ENCODE results near the gene ZCWPW1. TPM values are rescaled to one million over a fixed set of nuclear protein-coding genes. Genes with fewer than 3 reads are reported as not detected.

Gene ZCWPW1
- polyA plus RNA-seq, 3 donors: 3.5 to 9.6 (median 5.5) TPM

DNA sequence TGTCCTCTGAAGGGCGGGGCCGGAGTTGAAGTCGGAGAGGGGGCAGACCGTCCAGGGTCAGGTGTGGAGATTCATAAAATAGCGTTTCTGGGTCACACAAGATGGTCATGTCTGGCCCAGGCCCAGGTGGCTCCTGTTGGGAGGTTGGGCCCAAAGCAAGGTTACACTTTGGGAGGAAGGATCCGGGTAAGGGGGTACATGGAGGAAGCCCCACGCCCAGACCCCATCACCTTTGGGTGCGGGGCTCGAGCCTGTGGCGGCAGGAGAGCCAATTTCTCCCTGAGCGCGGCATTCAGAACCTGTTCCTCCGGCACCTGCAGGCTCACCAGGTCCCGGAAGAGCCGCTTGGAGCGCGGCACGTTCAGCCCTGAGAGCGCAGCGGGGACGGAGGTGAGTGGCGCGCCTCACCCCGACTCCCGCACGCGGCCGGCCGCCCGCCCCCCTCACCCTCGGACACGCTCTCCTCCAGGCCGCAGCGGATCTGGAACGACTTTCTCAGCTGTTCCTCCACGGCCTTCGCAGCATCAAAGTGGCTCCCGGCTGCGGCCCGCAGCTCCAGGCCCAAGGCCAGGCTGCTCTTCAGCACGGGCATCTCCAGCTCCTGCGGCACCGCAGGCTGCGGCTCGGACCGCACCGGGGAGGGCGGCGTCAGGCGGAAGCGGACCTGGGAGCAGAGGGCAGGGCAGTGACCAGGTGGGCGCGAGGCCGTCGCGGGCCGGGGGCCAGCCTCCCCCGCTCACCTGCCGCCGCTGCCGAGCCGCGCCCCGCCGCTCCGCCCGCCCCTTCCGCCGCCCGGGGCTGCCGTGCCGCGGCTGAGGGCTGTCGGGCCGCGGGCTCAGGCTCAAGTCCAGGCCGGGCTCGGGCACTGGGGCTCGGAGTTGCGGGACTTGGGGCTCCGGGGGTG is 7.2 kb upstream of the ZCWPW1 start:
- H3K27ac ChIP-seq (ENCODE audit: low read depth, low read length): peak overlapping the region; percentile 83
- 1 to 2% (median 1%) methylated on average over 64 to 81 of the region's 81 CpGs for WGBS, 3 donors

DNA sequence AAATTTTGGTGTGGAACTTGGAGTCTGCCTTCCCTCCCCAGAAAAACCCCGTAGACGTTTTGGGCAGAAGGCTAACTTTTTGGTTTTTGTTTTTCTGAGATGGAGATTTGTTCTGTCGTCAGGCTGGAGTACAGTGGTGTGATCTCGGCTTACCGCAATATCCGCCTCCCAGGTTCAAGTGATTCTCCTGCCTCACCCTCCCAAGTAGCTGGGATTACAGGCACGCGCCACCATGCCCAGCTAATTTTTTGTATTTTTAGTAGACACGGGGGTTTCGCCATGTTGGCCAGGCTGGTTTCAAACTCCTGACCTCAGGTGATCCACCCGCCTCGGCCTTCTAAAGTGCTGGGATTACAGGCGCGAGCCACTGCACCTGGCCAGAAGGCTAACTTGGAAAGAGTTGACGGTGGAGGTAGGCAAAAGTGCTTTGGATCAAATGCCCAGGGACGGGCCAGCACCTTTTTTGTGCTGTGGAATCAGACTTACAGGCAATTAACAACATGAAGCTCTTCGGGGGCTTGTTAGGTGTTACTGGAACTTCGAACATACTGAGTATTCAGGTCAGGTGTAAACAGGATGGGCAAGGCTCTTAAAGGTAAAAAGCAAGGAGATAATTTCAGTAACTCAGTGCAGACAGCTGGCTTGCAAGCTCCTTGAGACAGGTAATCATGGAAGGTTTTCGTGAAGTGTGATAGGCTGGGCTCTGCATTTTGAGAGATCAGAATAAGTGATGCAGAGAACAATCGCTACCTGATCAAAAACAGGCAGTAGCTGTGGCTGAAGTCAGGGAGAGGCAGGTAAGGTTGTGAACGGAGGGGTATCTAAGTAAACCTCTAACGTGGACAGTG is 6.0 kb upstream of the ZCWPW1 start:
- no peak overlapping the region for H3K27ac ChIP-seq (ENCODE audit: low read depth, low read length)
- WGBS, 3 donors: 80 to 86% (median 85%) methylated on average over 22 of the region's 22 CpGs

DNA sequence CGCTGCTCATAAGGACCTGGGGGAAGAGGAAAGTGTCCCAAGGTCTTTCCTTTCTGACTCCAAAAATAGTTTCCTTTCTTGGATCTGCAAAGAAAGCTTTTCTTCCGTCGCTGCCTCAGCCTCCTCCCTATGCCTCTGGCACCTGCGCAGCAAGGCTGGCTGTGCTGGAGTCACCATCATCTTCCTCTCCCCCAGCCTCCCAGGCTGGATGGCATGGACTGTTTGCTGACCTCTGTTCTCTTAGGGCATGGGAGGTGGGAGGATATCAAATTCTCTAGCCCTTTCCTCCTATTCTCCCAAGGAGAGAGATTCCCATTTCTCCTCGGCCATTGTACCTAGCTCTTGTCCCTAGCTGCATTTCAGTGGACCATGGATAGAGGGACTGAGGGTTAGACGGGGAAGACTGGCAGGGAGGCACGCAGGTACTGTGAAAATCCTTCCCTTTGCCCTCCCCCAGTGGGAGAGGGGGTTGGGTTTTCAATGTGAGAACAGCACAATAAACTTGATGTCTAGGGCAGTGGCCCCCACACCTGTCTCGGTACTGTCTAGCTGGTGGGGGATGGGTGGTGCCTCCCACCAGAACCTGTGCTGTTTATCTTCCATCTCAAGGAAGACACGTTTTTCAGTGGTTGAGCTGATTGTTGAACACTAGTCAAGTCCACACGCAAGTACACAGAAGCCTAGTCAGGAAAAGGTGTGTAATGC is 5.2 kb upstream of the ZCWPW1 start:
- no peak overlapping the region for H3K27ac ChIP-seq (ENCODE audit: low read depth, low read length)

DNA sequence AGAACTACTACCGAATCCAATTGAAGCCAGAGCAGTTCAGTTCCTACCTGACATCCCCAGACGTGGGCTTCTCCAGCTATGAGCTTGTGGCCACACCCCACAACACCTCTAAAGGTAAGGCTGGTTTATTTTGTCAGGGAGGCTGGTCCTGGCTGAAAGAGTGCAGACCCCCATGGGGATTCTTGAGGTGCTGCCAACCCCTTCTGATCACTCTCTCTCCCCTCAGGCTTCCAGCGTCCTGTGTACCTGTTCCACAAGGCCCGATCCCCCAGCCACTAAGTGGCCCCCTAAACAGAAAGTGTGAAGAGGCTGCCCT is 4.7 kb upstream of the ZCWPW1 start:
- H3K27ac ChIP-seq (ENCODE audit: low read depth, low read length): no peak overlapping the region
- 53 to 71% (median 69%) methylated on average over 4 of the region's 4 CpGs for WGBS, 3 donors

More for the DNA sequence above, 5.2 kb upstream of the ZCWPW1 start:
- 76 to 77% (median 76%) methylated on average over 10 of the region's 10 CpGs for WGBS, 3 donors

DNA sequence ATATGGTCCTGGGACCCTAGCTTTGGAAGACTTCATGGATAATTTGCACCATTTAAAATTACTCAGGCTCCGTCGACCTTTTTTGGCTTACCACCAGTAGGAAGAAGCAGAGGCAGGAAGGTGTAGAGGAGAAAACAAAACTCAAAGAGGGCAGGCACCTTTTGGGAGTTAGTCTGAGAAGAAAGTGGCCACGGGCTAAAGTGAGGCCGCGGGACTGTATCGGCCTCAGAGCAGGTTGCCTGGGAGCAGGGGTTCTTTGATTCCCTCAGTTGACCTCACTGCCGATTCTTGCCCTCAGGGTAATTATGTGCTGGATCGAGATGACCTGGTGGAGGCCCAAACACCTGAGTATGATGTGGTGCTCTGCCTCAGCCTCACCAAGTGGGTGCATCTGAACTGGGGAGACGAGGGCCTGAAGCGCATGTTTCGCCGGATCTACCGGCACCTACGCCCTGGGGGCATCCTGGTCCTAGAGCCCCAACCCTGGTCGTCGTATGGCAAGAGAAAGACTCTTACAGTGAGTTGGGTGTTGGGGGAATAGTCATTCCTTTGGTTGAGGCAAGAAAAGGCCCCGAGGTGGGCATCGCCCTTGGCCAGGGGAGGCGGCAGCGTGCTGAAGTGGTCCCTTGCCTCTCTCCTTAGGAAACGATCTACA is 4.2 kb upstream of the ZCWPW1 start:
- no peak overlapping the region for H3K27ac ChIP-seq (ENCODE audit: low read depth, low read length)
- WGBS, 3 donors: 82 to 88% (median 84%) methylated on average over 21 of the region's 21 CpGs

DNA sequence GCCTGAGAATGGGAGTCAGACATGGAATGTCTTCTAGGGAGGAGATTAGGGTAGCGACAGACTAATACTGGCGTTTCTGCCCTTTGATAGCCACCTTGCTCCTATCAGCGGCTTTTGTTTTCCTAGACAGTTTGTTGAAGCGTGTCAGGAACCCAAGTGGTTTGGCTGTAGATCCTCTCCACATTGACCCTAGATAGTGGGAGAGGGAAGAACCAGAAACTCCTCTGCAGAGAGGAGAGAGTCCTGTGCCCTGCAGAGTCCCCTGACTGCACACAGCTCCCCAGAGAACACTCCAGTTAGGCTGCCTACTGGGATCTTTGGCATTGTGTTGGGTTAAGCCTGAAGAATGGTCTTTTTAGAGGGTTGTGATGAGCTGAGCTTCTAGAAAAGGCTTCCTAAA is 3.5 kb upstream of the ZCWPW1 start:
- no peak overlapping the region for H3K27ac ChIP-seq (ENCODE audit: low read depth, low read length)
- WGBS, 3 donors: 41 to 88% (median 83%) methylated on average over 4 of the region's 4 CpGs

DNA sequence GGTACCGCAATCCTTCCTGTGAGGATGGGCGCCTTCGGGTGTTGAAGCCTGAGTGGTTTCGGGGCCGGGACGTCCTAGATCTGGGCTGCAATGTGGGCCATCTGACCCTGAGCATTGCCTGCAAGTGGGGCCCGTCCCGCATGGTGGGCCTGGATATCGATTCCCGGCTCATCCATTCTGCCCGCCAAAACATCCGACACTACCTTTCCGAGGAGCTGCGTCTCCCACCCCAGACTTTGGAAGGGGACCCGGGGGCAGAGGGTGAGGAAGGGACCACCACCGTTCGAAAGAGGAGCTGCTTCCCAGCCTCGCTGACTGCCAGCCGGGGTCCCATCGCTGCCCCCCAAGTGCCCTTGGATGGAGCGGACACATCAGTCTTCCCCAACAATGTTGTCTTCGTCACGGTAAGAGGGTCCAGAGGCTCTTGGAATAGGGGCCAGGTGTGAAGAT is 2.8 kb upstream of the ZCWPW1 start:
- H3K27ac ChIP-seq (ENCODE audit: low read depth, low read length): no peak overlapping the region
- WGBS, 3 donors: 79 to 87% (median 81%) methylated on average over 23 of the region's 23 CpGs

DNA sequence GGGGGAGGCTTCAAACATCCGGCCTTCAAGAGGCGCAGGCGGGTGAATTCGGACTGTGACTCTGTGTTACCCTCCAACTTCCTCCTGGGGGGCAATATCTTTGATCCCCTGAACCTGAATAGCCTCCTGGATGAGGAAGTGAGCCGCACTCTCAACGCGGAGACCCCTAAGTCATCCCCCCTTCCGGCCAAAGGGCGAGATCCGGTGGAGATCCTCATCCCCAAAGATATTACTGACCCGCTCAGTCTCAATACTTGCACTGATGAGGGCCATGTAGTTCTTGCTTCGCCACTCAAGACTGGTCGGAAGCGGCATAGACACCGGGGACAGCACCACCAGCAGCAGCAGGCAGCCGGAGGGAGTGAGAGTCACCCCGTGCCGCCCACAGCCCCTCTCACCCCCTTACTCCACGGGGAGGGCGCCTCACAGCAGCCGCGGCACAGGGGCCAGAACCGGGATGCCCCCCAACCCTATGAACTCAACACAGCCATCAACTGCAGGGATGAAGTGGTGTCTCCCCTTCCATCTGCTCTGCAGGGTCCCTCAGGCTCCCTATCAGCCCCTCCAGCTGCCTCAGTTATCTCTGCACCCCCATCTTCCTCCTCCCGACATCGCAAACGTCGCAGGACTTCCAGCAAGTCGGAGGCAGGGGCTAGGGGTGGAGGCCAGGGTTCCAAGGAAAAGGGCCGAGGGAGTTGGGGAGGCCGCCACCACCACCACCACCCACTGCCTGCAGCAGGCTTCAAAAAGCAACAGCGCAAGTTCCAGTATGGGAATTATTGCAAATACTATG is 2.2 kb upstream of the ZCWPW1 start:
- peak overlapping the region; percentile 76 for H3K27ac ChIP-seq (ENCODE audit: low read depth, low read length)
- WGBS, 3 donors: 17 to 28% (median 18%) methylated on average over 31 of the region's 31 CpGs

DNA sequence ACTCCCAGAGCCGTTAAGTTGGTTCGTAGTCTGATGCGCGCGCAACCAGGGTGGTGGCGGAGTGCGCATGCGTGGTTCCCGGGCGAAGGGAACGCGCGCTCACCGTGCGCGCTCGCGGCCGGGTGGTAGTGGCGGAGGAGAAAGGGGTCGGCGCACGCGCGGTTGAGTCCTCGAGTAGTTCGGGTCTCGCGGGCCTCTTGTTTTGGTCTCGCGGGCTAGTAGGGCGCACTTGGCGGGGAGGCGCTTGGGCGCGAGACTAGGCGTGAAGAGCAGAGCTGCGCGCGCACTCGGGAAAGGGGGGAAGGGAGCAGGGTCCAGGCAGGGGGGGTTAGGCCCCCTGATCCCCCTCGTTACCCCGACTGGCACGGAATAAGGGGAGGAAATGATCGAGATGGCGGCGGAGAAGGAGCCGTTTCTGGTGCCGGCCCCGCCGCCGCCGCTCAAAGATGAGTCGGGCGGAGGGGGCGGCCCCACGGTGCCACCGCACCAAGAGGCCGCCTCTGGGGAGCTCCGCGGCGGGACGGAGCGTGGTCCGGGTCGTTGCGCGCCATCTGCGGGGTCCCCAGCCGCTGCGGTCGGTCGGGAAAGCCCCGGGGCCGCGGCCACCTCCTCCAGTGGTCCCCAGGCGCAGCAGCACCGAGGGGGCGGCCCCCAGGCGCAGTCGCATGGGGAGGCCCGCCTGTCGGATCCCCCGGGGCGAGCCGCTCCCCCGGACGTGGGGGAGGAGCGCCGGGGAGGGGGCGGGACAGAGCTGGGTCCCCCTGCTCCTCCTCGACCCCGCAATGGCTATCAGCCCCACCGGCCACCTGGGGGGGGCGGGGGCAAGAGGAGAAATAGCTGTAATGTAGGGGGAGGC is 1.4 kb upstream of the ZCWPW1 start, which contains the start of gene MEPCE:
Gene MEPCE (plus strand): TSS at position 195 of the 856 bp plus-strand sequence. CDS start 188 bp downstream, at position 383.
- 0 to 1% (median 1%) methylated on average over 86 to 95 of the region's 95 CpGs for WGBS, 3 donors

DNA sequence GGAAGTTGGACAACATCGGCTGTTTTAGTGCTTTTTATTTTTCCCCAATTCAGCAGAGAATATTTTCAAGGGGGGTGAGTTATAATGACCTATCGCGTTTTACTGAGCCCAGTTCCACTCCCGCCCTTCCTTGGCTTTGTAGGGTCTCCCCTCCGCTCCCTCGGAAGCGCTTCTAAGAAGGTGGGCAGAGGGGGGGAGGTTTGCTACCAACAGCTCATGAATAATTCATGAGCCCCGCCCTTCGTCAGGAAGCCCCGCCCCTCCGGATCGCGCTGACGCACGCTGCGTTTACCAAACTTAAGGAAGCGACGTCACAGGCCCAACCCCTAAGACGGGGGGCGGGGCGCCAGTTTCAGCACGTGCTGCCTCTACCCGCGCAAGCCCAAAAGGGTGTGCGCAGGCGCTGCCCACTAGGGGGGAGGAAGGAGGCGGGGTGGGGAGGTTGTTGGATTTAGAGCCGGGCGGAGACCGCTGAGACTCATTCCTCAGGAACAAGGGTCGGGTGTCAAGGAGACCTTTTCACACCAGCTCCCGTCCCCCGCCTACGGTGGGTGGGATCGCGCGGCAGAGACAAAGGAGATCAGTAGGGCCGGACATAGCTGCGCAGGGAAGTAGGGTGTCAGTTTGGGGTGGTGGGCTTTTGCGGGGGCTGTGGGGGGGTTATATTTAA is 599 bp upstream of the ZCWPW1 start:
- 0 to 1% (median 0%) methylated on average over 39 to 40 of the region's 40 CpGs for WGBS, 3 donors
- H3K27ac ChIP-seq (ENCODE audit: low read depth, low read length): peak overlapping the region; percentile 93

More for the DNA sequence above, 1.4 kb upstream of the ZCWPW1 start, which contains the start of gene MEPCE:
- peak within 1 kb of the TSS; percentile 93 for H3K27ac ChIP-seq (ENCODE audit: low read depth, low read length)

DNA sequence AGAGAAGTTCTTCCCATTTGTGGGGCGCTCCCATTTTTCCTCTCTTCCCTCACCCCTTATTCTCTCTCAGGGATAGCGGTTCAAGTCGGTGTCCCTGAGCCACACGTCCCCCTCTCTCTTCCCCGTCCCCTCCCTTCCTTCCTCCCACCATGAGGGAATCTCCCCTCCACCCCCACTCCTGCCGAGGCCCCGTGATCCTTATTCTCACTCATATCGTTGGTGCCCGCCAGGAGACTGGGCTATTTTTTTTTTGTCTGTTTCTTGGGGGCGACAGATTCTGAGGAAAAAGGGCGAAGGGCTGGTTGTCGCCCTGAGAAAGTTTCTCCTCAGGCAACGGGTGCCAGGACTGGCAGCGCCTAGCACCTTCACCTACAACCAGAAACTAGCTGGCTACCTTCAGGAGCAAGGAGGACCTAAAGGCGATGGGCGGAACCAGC is 723 bp downstream of the ZCWPW1 start:
- no peak overlapping the region for H3K27ac ChIP-seq (ENCODE audit: low read depth, low read length)
- 41 to 51% (median 46%) methylated on average over 16 of the region's 16 CpGs for WGBS, 3 donors

DNA sequence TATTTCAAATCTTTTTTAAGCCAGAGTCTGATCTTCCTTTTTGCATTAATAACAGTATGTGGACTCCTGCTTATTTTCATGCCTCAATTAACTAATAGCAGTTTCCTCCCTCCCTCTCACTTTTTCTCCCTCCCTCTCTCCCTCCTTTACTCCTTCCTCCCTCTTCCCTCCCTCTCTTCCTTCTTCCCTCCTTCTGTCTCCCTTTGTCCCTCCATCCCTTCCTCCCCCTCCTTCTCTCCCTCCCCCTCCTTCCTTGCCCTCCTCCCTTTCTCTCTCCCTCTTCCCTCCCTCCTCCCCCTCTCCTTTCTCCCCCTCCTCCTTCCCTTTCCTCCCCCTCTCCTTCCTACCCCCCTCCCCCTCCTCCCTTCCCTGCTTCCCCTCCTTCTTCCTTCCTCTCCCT is 2.0 kb downstream of the ZCWPW1 start:
- no peak overlapping the region for H3K27ac ChIP-seq (ENCODE audit: low read depth, low read length)

DNA sequence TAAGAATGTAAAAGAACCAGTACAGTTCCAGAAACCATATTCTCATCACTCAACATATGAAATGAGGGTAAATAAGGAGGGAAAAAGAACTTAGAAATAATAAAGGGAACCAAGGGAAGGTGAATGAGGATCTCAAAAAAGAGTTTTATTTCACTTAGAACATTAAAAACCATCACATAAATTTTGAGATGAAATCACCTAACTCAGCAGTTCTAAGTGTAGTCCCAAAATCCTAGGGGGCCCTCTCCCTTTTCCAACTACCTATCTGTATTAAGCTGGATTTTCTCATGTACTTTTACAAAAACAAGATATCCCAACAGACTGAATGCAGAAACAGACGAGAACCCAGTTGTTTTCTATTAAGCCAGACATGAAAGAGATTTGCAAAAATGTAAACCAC is 3.2 kb downstream of the ZCWPW1 start:
- H3K27ac ChIP-seq (ENCODE audit: low read depth, low read length): no peak overlapping the region
- 41 to 72% (median 67%) methylated on average over 1 of the region's 1 CpG for WGBS, 3 donors

DNA sequence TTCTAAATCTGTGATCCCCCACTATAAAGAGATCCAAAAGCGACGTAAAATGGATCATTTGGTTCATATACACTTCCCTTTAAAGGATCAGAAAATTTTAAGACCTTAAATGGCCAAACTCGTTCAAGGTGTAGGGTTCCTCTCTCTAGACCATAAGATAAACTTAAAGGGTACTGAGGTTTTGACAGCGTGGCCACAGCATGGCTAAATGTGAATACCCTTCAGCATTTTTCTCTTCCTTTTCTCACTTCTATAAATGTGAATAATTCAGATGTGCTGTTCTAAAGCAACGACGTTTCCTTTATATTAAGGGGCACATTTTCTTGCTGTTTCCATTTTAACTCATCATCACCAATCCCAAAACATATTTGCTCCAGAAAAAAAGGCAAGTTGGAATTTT is 5.2 kb downstream of the ZCWPW1 start:
- no peak overlapping the region for H3K27ac ChIP-seq (ENCODE audit: low read depth, low read length)
- 80 to 93% (median 88%) methylated on average over 6 of the region's 6 CpGs for WGBS, 3 donors

DNA sequence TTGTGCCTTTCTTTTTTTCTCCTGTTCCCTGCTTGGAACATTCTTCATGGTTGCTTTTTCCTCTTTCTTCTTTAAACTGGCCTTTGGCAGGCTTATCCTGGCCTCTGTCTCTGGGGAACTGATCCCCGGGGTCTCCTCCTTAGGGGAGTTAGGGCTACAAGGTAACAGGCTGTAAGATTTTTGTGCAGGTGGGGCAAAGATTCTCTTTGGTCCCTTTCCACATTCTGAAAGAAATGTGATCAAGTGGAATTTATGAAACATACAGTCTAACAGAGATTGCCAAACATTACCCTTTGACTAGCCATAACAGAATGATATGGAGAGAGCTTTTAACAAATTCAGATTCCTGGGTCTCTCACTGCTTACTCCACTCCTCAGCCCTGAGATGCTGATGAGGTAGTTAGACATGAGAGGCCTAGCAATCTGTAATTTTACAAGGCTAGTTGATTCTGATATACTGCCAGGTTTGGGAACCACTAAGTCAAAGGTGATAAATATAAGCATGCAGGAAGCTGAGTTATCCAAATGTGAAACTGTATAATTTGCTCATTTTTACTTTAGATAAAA is 8.8 kb downstream of the ZCWPW1 start:
- WGBS, 3 donors: 62 to 69% (median 64%) methylated on average over 1 of the region's 1 CpG
- no peak overlapping the region for H3K27ac ChIP-seq (ENCODE audit: low read depth, low read length)
